HG03342 (cell line): ENCODE results near the gene LATS2.
A peak's percentile ranks its signal among the peaks of the same experiment; 100 is the strongest.

Experiments used
- ATAC-seq: cut with Tn5 transposase; IDR thresholded peaks from one replicate; pipeline ENCODE4 v1.9.1; 2021; ENCODE audit warnings: mild to moderate bottlenecking, moderate library complexity; ENCODE audit not compliant: unreplicated experiment

Gene LATS2

DNA sequence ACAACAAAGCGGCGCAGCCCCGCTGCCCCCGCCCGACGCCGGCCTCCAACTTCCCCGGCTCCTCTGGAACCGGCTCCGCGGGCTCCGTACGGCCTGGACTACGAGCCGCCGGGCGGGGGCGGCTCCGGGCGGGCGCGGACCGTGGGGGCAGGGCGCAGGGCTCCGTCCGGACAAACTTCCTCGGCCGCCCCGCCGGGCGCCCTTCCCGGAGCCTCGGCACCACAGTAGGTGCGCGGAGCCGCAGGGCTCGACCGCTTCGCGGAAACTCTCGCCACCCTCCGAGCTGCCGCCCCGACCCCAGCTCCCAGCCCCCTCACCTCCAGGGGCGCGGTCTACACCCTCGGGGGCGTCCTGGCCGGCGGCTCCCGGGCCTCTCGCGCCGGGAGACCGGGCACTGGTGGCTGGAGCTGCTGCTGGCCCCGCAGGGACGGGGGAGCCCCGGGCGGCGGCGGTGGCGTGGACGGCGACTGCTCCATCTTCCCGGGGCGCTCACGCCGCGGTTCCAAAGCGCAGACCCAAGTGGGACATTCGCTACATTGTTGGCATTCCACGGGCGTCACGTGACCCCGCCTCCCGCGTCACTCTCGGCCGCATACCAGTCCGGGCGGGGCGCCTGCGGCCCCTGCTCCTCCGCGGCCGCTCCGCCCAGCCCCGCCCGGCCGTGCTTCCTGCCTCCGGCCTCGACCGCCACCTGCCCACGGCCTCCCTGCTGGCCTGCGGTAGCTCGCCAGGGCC is at the start of gene LATS2:
LATS2 (minus strand) TSS at position 558 of the 735 bp plus-strand sequence. CDS start 15,560 bp downstream, outside the sequence.
- ATAC-seq, result peak; percentile 86

DNA sequence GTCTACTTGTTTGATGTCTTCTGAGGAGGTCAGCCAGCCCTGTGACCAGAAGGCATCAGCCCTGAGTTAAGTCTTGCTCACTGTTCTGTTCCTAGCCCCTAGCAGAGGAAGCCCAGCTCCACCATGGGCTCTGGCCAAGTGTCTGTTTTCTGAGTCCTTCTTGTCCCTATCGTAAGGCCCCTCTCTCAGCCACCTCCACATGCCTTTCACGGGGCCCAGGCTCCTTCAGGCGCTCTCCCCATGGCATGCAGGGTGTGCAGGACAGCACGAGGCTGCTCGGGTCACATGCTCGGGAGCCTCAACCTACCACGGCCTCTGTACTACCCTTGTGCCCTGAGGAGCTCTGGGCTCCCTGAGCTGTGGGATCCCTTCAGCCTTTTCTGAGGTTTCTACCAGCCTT is 47.8 kb upstream of the LATS2 start:
- no peak for ATAC-seq

DNA sequence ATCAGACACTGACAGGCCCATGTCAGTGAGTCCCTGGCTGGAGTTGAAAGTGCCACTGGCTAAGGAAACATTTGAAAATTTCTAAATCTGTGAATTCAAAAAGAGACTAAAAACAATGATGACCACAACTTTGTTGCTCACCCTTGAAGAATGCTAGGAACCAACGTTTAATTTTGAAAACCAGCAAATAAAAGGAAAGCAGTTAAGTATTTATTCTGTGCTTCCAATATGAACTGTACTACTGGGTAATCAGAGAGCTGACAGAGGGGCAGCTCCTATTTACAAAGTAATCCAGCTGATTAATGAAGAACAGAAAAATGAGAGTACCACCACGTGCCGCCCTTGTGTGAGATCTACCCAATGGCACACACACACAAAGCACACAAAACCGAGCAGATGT is 44.7 kb upstream of the LATS2 start:
- no peak for ATAC-seq

DNA sequence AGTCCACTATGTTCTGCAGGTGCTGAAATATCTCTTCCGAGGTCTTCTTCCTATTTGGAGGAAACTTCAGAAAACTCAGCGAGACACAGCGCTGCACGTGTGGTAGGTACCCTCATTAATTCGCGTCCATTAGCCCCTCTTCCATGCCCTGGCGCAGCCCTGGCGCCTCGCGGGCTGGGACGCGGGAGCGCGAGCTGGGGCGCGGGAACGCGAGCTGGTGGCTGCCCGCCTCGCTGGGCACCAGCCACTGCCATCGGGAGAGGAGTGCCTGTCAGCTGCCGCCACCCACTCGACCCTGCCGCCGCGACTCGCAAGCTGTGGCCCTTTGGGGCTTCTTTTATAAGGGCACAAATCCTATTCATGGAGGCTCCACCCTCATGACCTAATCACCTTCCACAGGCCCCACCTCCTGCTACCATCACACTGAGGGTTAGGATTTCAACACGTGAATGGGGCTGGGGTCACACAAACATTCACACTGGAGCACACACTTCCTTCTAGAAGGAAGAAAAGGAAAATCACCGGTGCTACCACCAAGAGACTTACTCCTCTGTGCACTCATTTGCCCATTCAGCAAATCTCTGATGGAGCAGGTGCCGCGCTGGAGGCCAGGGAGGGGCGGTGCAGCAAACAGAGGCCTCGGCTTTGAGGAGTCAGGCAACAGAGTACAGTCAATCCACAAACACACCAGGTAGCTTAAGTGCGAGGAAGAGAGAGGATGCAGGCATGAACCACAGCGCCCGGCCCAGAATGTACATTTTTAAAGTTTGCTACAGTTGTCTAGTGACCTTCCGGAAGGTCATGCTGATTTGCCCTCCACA is 43.0 kb upstream of the LATS2 start:
- ATAC-seq, result no peak

DNA sequence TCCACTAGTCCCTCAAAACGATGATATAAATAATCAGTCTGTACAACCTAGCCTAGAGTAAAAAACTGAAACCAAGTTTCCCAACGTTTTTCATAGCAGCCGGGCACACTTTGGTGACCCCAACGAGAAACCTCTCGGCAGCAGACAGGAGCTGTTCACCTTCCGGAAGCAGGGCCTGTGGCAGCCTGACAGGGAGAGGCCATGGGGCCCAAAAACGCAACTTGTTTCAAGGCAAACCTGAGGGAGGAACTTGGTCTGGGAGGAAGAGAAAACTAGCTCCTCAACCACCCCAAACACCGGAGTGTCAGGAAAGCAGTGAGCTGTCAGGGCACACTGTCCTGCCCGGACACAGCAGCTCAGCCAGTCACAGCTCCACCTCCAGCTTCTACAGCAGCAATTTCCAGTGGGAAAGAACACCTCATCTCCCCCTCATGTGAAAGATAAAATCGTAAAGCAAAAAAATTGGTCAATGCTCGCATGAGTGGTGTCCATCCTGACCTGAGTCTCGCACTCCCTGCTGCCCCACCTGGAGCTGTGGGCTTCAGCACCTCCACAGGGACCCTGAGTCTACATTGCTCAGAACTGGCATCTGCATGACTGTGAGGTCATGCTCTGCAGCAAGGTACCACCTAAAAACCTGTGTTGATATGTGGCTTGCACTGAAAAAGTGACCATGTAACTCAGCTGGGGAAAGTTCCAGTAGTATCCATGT is 40.6 kb upstream of the LATS2 start:
- no peak for ATAC-seq

DNA sequence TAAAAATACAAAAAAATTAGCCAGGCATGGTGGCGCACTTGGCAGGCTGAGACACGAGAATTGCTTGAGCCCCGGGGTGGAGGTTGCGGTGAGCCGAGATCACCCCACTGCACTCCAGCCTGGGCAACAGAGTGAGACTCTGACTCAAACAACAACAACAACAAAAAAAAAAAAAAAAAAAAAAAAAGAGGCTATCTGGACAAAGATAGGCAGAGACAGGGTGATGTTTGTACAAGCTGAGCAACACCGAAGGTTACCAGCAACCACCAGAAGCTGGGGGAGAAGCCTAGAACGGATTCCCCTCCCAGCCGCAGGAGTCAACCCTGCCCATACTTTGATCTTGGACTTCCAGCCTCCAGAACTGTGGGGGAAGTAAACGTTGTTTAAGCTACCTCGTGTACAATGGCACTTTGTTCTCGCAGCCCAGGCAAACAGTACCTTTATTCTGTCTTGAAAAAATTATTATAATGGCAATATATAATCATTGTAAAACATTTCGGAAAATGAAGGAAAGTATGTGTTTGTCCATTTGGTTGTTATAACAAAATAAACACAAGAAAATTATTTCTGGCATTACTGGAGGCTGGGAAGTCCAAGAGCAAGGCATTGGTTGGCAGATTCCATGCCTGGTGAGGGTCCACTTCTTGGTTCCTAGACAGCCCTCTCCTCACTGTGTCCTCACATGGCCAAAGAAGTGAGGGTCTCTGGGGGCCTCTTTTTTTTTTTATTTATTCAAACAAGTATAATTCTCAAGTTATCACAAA is 39.8 kb upstream of the LATS2 start:
- no peak for ATAC-seq

DNA sequence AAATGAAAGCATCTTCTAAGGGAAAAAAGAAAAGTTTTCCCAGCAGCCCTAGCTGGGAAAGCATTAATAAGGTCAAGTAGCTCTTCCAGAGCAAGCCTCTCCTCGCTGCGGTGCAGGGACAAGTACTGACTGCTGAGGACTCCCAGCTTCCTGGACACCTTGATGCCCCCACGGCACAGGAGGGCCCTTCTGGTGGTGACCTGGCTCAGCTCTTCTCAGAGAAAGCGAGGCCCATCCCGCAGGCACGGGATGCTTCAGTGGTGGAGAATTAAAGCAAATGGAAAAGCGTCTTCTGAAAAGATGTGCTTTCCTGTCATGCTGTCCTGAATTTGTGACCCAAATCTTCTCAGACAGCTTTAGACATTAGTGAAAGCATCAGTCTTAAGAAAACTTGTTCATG is 38.8 kb upstream of the LATS2 start:
- ATAC-seq, result no peak

DNA sequence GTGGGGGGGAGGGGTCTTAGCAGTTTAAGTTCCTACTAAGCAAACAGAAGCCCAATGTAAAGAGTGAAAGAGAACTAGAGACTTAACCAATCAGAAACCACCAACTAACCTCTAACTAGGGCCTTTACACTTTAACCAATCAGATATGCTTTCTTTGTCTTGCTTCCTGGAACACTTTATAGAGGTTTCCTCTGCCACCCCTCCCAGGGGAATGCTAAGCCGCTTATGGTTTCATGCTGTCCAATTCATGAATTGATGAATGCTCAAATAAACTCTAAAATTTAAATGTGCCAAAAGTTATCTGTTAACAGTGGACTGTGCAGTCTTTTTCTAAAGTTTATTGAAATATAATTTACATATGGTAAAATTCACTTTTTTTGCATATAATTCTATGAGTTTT is 33.9 kb upstream of the LATS2 start:
- ATAC-seq, result no peak

DNA sequence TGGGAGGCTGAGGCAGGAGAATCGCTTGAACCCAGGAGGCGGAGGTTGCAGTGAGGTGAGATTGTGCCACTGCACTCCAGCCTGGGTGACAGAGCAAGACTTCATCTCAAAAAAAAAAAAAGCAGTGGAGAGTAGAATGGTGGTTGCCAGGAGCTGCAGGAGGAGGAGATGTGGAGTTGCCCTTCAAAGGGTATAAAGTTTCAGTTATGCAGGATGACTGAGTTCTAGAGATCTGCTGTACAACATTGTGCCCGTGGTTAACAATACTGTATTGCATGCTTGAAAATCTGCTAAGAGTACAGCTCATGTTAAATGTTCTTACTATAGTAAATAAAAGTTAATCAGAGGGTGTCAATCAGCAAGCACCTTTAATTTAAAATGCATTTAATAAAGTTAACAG is 28.4 kb upstream of the LATS2 start:
- no peak for ATAC-seq

DNA sequence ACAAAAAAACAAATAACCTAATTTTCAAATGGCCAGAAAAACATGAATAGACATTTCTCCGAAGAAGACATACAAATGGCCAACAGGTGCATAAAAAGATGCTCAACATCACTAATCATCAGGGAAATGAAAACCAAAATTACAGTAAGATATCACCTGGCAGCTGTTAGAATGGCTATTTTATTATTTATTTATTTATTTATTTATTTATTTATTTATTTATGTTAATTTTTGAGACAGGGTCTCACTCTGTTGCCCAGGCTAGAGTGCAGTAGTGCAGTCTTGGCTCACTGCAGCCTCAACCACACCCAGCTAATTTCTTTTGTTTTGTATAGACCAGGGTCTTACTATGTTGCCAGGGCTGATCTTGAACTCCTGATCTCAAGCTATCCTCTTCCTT is 27.1 kb upstream of the LATS2 start:
- no peak for ATAC-seq

DNA sequence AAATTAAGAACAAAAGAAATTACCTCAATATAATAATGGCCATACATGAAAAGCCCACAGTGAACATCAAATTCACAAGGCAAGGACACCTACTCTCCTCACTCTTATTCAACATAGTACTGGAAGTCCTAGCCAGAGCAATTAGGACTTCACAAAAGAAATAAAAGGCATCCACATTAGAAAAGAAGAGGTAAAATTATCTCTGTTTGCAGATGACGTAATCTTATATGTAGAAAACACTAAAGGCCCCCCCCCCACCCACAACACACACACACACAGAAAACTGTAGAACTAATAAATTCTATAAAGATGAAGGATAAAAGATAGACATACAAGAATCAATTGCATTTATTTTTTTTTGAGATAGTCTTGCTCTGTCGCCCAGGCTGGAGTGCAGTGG is 25.5 kb upstream of the LATS2 start:
- ATAC-seq, result no peak

DNA sequence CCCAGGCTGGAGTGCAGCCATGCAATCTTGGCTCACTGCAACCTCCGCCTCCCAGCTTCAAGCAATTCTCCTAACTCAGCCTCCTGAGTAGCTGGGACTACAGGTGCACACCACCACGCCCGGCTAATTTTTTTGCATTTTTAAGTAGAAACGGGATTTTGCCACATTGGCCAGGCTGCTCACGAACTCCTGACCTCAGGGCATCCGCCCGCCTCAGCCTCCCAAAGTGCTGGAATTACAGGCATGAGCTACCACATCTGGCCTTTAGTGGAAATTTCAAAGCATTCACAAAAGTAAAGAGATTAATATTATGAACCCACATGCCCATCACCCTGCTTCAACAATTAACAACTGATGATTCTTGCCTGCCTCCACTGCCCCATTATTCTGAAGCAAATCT is 20.5 kb upstream of the LATS2 start:
- no peak for ATAC-seq

DNA sequence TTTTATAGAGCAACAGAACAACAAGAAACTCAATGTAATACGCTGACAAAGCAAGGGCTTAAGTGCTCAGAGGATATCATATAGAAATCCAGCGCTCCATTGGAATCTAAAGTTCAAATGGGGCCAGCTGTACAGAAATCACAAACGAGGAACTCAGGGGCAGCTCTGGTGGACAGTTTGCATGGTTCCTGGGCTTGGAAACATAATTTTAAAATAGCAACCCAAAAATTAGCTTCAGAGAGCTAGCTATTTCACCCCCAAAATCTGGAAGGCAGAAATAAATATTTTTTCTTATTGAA is 19.2 kb upstream of the LATS2 start:
- no peak for ATAC-seq

DNA sequence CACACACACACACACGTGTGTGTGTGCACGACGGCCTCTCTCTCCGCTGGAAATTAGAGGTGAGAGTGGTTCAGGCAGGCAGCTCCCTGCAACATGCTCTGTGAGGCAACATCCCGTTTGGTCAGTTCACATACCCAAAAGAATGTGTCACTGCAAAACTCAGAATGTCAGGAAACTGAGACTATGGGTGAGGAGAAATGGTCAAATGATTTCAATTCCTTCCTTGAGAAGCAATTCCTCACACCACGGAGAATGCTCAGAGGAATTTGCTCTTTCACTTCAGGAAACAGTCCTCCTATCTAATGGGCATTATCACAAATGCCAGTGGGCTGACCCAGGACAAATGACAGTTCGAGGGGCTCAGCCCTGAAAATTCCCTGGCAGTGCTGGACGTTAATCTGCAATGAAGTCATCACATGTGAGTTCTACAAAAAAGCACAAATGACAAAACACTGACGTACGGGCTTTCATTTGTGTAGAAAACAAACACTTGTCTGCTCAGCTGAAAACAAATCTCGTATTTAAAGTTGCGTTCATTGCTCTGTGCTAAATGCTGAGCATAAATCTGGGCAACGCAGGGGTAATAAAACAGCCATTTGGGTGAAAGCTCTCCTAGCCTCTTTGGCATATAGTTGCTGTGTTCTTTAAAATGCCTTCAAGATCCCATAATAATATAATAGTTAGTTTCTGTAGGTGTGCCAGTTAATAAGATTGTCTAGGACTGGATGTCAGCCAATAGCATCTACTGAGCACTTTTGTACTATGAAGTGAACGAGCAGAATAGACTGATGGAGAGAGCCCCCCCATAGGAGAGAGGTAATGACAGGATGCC is 18.6 kb upstream of the LATS2 start:
- no peak for ATAC-seq

DNA sequence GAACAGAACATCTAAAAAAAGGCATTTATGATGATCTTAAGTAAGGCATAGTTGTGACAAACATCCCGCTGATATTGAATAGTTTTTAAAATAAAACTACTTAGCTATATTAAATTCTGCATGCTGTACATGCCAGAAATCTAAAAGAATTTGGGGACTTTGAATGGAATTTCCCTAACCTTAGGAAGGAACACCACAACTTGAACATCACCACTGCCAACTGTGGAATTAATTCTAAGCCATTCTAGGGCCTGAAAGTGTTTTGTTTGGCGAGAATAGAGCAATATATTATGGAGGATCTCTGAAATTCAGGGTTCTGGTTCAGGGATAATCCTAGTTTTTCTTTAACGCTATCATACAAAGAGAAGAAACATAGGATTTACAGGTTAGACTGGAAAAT is 17.8 kb upstream of the LATS2 start:
- no peak for ATAC-seq

DNA sequence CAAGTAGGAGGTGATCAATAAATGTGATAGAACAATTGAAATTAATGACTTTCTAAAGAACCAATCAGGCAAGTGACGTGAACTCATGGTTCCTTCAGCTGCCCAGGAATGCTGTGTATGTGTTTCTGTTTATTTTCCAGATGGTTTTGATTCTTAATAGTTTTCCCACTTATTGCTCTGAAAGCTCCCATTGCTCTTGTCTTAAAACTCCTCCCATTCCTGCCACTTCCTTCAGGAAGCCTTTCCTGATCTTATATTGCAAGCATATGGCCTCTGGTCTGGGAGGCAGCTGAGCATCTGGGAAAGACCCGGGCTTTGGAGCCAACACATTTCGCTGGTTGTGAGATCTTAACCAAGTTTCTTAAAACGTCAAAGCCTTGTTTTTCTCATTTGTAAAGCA is 17.1 kb upstream of the LATS2 start:
- no peak for ATAC-seq

DNA sequence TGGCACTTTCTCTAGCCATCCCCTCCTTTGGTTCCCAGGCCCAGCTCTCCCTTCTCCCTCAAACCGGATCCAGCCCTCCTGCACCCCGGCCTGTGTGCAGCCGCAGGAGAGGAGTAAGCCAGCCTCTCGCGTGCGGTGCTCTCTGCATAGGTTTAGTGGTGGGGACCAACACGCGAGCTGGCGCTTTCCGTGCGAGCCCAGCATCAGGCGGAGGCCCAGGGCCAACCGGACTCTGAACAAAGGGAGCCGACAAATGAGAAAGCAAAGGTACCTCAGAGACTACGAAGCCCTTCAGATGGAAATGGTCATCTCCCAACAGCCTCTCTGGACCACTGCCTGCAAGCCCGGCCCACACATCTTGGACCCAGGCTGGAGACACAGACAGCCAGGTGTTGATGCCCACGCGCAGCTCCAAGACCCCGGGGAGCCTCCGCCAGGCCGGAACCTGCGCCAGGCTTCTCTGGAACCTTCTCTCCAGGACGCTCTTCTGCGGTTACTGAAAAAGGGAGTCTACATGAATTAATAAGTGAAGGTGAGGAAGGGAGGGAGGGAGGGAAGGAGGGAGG is 16.5 kb upstream of the LATS2 start:
- ATAC-seq, result no peak

DNA sequence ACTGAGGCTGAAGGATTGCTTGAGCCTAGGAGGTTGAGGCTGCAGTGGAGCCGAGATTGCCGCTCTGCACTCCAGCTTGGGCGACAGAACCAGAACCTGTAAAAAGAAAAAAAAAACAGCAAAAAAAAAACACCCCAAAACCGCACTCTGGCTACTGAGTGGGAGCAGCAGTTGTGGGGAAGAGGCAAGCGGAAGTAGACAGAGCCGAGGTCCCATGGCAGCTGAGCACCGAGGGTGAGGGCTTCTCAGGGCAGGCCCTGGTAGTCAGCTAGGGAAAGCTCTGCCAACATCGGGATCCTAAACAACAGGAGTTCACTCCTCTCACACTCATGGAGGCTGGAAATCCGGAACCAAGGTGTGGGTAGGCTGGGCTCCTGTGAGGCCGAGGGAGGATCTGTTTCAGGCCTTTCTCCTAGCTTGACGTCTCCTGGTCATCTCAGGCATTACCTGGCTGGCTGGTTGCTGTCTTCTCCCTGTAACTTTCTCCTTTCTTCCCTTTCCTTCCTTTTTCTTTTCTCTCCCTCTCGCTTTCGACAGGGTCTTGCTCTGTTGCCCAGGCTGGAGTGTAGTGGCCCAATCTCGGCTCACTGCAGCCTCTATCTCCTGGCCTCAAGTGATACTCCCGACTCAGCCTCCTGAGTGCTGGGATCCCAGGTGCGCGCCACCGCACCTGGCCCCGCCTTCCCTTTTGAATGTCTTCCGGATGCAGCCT is 15.8 kb upstream of the LATS2 start:
- ATAC-seq, result no peak

DNA sequence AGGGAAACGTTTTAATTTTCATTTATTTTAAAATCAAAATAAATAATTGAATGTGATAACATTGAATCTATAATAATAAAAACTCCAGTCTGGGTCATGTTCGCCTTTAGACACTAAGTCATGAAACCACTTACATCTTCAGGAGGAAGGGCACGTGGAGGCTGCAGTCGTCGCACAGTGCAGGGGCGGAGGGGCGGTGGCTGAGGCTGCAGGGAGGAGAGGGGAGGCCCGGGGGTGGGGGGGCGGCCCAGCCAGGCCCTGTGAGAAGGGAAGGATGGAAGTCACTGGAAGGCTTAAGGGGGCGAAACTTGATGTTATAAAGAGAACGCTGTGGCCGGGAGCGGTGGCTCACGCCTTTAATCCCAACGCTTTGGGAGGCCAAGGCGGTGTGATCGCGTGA is 14.9 kb upstream of the LATS2 start:
- ATAC-seq, result no peak
